Colonic mucosa (tissue), 4 donors: ENCODE results near the gene ESPL1. TPM values are rescaled to one million over a fixed set of nuclear protein-coding genes. Genes with fewer than 3 reads are reported as not detected.

ENCODE experiments used
- DNase-seq: peaks from one replicate; pipeline ENCODE4 v3.0.0-alpha.2; 2020
- H3K27ac ChIP-seq: fragments of 200-600 bp; one replicate; pipeline ENCODE4 v1.8.0; 2021
- H3K27me3 ChIP-seq: fragments of 200-600 bp; one replicate; pipeline ENCODE4 v1.8.0; 2021
- H3K36me3 ChIP-seq: fragments of 200-600 bp; one replicate; pipeline ENCODE4 v1.8.0; 2021
- H3K4me1 ChIP-seq: fragments of 200-600 bp; one replicate; pipeline ENCODE4 v1.8.0; 2021; ENCODE audit warnings: mild to moderate bottlenecking
- H3K4me3 ChIP-seq: fragments of 200-600 bp; one replicate; pipeline ENCODE4 v1.8.0; 2021
- H3K9ac ChIP-seq, 2 donors: one replicate each; pipeline ENCODE4 v1.7.0; 2013; ENCODE audit warnings: control low read depth in 2 of 2, low read depth in 2 of 2, low read length in 2 of 2
- H3K9me3 ChIP-seq: fragments of 200-600 bp; one replicate; pipeline ENCODE4 v1.8.0; 2021
- intact Hi-C: fragments of 100-400 bp; cut with DNase I; formaldehyde crosslinking; loops from one replicate; pipeline ENCODE4 v1.14.1; 2022
- total RNA-seq, 2 donors: library from RNA; stranded (reverse); fragmentation: NEBNext Ultra II Directional in 1 of 2; extraction: Animal tissue kit (Norgen Biotek cat#: 25700) in 1 of 2; gene quantifications; one replicate each; pipeline ENCODE4 v1.2.1, GENCODE V29; 2021
- TF ChIP-seq, protein P1 (sequence below): fragments of 200-600 bp; IDR thresholded peaks from one replicate; pipeline ENCODE4 v1.8.0; 2022; ENCODE audit warnings: antibody characterized with exemption, mild to moderate bottlenecking
- donor health status: healthy.
- donor health status: DM: no; HTN: no; CAD: no.
- donor health status: DM: no; HTN: no; CAD: no.

Gene ESPL1
- total RNA-seq, 2 donors from 2014 or later: 9.6 to 34.6 TPM

DNA sequence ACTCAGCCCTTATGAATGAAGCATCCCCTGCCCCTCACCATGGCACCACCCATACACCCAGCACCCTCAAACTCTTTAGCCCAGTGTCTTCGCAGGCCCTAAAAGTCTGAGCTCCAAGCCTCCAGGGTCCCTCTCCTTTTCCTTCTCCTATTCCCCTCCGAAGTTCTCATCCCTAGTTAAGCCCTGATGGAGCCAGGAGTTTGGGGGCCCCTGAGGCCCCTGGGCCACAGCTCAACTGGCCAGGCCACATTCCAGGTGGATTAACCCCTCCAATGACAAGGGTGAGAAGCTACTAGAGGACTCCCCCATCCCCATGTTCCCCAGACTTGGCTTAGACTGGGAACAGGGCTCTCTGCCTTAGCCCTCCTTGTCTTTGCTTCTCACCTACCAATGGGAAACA lies 38.6 kb upstream of the ESPL1 start:
- no peak for DNase-seq

DNA sequence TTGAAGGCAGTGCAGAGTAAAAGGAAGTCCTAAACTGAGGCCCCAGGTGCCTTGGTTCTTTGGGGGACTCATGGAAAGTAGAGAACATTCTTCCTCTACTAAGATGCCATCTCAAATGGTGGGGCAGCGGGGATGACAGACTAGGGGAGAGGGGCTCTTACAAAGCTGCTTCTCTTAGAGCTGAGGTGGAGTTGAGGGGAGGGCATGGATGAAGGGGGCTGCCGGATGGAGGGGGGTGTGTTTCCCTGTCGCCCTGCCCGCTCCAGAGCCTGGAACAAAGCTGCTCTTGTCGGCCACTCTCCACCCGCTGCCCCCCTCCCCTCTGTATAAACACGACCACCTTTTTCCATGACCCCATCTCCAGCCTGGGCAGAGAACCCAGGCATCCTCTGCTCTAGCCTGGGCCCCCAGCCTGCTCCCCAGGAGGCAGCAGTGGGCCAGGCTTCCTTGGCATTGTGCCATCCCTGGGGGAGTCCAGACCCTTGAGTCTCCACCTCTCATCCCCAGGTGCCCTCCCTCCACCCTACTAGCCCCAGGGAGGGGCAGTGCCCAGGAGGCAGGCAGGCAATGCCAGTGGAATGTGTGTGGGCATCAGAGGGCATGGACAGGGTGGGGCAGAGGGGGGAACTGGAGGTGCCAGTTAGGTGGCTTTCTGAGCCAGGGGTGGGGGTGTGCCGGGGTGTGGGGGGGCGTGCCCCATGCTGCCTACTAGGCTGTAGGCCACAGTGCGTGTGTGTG lies 37.8 kb upstream of the ESPL1 start:
- Histone ChIP-seq H3K4me1 (peaks cover 21% of the 10 kb centered on the region), H3K27ac (no peak overlapping the region), H3K9ac (peak overlapping the region in 1 of 2 donors; percentile 67), H3K9me3 (no peaks in the 10 kb centered on the region), H3K4me3 (no peak overlapping the region), H3K36me3 (no peaks in the 10 kb centered on the region), H3K27me3 (no peaks in the 10 kb centered on the region)
- DNase-seq: peak; percentile 68
- TF ChIP-seq, protein P1, sequence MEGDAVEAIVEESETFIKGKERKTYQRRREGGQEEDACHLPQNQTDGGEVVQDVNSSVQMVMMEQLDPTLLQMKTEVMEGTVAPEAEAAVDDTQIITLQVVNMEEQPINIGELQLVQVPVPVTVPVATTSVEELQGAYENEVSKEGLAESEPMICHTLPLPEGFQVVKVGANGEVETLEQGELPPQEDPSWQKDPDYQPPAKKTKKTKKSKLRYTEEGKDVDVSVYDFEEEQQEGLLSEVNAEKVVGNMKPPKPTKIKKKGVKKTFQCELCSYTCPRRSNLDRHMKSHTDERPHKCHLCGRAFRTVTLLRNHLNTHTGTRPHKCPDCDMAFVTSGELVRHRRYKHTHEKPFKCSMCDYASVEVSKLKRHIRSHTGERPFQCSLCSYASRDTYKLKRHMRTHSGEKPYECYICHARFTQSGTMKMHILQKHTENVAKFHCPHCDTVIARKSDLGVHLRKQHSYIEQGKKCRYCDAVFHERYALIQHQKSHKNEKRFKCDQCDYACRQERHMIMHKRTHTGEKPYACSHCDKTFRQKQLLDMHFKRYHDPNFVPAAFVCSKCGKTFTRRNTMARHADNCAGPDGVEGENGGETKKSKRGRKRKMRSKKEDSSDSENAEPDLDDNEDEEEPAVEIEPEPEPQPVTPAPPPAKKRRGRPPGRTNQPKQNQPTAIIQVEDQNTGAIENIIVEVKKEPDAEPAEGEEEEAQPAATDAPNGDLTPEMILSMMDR: no peak
- intact Hi-C loops: no loop called here

More for the DNA sequence above, 38.6 kb upstream of the ESPL1 start:
- no peak overlapping the region for H3K27ac ChIP-seq
- TF ChIP-seq, protein P1: no peak
- no peaks in the 10 kb centered on the region for H3K27me3 ChIP-seq
- peaks cover 21% of the 10 kb centered on the region for H3K4me1 ChIP-seq
- intact Hi-C loops: no loop called here
- no peaks in the 10 kb centered on the region for H3K36me3 ChIP-seq
- H3K9me3 ChIP-seq: no peaks in the 10 kb centered on the region
- H3K4me3 ChIP-seq: no peak overlapping the region
- no peak overlapping the region for H3K9ac ChIP-seq

DNA sequence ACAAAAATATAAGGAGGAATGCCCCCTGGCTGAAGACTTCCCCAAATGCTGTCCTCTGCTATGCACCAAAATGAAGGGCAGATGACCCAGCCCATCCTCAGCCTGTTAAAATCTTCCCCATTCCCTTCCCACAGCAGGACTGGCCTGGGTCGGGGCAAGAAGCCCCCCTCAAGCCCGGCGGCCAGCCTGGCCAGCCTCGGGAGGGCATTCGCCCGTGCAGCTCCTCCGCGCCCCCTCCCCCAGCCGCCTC lies 36.5 kb upstream of the ESPL1 start:
- peaks cover 21% of the 10 kb centered on the region for H3K4me1 ChIP-seq
- TF ChIP-seq, protein P1: no peak
- peak overlapping the region; percentile 28 to 67 for H3K9ac ChIP-seq
- peak overlapping the region; percentile 58 for H3K27ac ChIP-seq
- intact Hi-C loops: no loop called here
- H3K36me3 ChIP-seq: no peaks in the 10 kb centered on the region
- DNase-seq: no peak
- peak overlapping the region; percentile 49 for H3K4me3 ChIP-seq
- H3K9me3 ChIP-seq: no peaks in the 10 kb centered on the region
- no peaks in the 10 kb centered on the region for H3K27me3 ChIP-seq

DNA sequence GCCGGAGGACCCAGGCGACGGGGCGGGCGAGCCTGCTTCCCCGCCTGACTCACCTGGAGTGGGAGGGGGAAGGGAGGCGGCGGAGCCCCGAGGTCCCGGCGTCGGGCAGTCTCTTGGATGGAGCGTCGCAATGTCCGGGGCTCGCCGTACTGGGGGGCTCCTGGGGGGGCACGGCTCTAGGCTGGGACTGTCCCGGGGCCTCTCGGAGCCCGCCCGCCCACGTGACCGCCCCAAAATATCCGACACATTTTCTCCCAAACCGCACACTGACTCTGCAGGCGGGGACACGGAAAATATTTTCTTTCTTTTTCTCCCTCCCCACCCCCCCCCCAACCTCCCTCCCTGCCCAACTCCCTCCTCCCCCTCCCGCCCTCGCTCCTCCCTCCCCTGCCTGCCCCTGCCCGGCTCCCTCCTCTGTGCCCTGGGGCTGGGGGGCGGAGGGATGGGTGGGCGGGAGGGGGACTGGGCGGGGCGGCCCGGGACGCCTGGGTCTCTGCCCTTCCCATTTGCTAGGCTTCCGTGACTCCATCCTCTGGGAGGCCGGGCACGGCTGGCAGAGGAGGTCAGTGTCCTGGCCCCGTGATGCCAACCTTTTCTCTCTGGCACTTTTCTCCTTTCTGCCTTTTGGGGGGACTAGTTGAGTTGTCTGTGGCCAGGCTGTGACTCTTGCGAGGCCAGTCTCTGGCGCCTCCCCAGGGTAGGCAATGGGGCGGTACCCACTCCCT lies 36.0 kb upstream of the ESPL1 start, which contains the start of gene RARG:
TSS of gene RARG (minus strand) at position 289 of the 725 bp plus-strand sequence. CDS start 4,664 bp downstream, outside the sequence.
- H3K27ac ChIP-seq: peak within 1 kb of the TSS; percentile 58
- intact Hi-C loops: no loop called here
- H3K4me3 ChIP-seq: peak within 1 kb of the TSS; percentile 49
- DNase-seq: peak; percentile 75
- H3K4me1 ChIP-seq: peaks cover 21% of the 10 kb centered on the region
- TF ChIP-seq, protein P1: no peak
- H3K27me3 ChIP-seq: no peaks in the 10 kb centered on the region
- H3K36me3 ChIP-seq: no peaks in the 10 kb centered on the region
- H3K9ac ChIP-seq: peak within 1 kb of the TSS; percentile 60 to 76
- H3K9me3 ChIP-seq: no peaks in the 10 kb centered on the region

DNA sequence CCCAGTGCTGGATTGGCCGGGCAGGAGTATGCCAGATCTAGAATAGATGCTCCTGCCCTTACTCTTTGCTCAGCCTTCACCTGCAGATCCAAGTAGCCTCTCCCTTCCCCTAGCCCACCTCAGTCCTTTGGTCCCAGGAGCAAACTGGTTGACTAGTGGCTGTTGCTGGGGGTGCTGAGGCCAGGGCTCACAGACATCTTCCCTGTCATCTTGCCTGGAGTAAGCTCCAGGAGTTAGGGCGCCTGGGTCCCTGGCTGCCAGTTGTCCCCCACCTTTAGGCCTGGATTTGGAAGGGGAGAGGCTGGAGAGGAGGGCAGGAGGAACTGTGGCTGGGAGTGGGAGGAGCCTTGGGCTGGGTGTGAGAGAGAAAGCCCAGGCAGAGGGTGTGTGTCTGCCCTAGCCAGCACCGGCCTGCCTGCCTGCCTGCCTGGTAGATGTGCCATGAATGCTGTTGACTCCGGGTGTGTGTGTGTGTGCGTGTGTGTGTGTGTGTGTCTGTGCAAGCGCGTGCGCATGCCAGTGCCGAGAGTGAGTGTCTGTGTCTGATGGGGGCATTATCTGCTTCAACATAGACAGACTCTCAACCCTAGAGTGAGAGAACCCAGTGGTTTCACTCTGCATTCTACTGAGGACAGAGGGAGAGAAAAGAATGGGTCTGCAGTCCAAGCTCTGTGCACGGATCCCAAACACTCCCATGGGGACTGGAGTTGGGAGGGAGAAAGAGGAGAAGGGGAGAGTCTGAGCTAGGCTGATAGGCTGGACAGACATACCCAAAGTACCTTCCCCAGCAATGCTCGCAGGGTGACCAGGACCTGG lies 35.2 kb upstream of the ESPL1 start:
- intact Hi-C loops: no loop called here
- H3K9ac ChIP-seq: peak overlapping the region; percentile 60 to 76
- H3K27me3 ChIP-seq: no peaks in the 10 kb centered on the region
- H3K9me3 ChIP-seq: no peaks in the 10 kb centered on the region
- H3K4me3 ChIP-seq: peak overlapping the region; percentile 49
- H3K27ac ChIP-seq: peak overlapping the region; percentile 58
- peaks cover 21% of the 10 kb centered on the region for H3K4me1 ChIP-seq
- DNase-seq: peak; percentile 89
- H3K36me3 ChIP-seq: no peaks in the 10 kb centered on the region
- TF ChIP-seq, protein P1: no peak
